ENCODE data around the gene C5orf46.
"Not testable (repeated sequence)": the region's sequence is repeated elsewhere in the genome, so short reads cannot be mapped to it uniquely, and the experiment has no call there.

The C5orf46 gene

DNA sequence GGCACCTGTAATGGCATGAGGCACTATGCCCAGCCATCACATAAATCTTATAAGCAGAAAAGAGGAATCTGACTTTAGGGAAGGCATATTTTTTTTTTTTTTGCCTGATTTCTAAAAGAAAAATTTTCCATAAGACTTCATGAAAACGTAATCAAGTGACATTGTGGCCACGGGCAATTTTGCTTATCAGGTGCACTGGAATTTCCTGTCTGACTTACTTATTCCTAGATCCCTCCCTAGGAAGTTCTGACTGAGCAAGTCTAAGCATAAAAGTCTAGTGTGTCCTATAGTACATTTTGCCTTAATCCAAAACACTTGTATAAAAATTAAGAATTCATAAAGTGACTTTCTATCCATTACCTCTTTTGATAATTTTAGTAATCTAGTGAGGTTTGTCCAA, 12.5 kb downstream of the C5orf46 start:
- no peak for DNase-seq

DNA sequence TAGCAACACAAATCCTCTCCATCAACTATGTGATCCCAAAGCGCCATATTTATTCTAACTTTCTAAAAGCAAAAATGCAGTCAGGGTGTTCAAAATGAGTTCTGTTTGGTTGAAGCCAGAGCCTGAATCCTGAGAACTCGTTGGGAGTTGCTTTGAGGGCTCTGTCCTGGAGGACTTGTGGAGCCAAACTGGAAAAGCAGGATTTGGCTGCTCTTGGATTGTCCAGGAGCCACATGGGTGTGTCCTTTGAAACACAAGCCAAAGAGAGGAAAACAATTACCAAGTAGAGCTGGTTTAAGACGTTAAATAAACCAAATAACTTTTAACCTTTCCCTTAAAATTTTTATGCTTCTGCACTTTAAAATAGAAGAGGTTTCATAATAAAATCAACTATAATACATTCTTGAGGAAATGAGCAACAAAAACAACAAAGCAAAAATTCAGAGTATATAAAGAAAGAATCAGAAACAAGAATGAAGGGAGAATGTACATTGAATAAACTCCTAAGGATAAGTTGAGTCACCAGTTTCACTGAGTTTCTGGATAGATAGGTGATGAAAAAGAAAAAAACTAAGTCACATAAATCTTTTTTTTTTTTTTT, 13.5 kb downstream of the C5orf46 start:
- DNase-seq, result no peak

DNA sequence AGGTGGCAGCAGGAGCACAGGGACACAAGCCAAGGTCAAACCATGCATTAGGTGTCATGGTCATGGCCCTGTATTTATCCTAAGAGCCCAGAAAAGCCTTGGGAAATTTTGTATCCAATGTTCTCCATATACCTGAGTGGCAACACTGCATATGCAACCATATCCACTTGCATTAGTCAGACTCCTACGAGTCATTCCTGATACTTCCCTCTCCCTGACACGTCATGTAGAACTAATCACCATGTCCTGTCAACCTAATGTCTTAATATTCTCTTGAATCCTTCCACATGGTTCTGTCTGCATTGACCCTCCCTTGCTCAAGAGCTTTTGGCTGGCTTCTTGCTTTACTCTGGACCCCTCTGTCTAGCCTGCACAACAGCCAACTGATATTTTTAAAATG, 18.4 kb downstream of the C5orf46 start:
- no peak for DNase-seq

DNA sequence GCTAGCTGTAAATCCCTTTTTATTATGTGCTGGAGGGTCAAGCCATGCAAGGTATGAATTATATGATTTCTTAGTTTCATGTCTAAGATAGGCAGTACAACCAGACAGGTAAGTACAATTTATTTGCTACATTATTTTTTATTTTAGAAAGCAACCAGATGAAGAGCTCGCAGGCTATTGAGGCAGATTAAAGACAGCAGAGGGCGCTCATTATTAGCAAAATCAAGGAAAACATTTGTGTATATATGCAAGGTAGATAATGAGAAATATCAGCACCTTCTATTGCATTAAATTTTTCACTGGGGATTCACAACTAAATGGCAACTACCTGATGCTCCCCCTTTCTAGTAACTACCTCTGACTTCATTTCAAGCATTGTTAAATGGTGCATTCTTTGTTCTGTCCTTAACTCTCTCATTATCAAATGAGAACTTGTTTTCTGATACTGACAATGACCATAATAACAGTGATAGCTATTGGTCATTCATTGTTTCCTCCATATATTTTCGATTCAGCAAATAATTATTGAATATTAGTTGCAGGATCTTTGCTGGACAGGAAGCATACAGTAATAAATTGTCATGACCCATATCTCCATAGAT, 19.2 kb downstream of the C5orf46 start:
- peak in 1 of 2 donors; percentile 2 for DNase-seq

DNA sequence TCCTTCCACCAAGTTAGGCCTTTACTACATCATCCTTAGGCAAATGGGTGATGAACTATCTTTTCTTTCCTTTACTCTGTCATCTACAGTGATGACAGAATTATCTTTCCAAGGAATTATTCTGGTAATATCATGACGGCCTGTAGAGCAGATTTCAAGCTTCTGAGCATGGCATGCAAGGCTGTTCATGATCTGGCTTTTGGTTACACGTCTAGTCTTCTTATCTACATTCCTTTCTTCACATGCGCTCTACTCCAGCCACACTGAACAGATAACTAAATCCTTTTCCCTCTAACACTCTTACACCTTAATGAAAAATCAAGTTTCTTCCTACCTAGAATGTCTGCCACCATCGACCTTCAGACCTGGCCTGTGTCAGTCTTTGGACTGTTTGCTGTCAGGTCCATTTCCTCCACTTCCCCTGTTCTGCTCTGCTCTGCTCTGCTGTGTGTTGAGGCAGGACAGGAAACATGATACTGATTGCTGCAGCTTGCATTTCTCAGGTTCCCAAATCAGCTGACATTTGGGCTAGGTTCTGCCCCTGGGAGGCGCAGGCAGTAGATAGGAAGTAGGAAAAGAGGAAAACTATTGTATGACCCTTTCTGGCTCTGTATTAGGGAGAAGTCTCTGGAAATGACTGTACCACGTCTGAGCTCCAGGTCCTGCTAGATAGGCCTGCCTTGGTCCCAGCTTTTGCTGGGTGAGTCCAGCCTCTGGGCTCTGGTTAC, 23.6 kb downstream of the C5orf46 start:
- no peak for DNase-seq

DNA sequence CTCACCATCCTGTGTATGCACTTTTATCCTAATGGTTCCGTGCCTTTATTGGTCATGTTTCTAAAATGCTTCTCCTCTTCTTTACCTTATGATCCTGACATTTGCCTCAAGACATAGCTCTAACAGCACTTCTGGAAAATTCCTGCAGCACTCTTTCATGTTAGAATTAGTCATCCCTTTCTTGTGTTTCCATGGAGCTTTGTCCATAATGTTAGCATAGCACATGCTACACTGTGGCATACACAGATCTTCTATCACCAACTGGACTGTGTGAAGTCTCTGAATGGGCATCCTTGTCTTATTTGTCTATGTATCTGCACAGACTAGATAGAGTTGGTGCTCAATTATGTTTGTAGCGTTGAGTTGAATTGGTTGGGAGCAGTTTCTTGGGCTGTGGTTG, 25.9 kb downstream of the C5orf46 start:
- DNase-seq, result no peak

DNA sequence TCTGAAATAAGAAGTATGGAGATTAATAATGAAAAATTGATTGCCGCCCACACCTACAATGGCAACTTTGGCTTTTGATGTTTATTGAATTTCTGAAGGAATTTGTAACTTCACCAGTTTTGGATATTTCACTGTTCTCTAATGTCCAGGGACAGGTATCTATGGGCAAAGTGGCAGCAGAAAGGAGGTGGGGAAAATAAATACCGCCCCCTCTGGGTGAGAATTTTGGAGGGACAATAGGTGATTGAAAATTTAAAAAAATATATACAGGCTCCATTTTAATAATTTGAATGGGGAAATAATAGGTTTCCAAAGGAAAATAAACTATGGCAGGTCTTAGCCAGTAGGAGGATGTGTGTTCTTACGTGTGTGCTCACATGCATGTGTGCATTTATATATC, 26.6 kb downstream of the C5orf46 start:
- no peak for DNase-seq

DNA sequence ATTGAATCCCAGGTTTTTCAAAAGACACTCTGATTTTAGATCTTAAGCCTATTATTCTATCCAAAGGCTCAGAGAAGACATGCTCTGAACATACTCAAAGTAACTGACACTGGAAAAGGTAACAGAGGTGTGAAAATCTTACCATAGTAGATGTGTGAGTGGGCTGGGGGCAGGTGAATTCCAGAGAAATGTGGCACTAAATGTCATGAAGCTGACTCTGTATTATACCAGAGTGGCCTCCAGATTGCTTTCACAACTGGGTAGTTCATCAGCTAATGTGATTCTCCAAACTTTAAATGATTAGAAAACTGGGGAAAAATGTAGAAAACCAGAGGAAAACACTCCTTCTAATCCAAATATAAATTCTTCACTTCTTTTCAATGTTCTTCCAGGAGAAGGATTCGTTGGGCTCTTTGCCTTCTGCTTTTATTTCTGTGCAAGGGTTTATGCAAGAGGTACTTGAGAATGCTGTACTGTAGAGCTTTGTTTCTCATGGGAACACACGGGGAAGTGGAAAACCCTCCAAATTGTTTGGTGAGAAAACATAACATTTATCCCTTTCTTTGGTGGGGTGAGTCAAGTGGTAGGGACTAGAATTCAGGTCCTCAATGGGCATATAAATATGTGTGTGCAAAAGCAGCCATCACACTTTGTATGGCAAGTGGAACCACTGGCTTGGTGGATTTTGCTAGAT, 28.1 kb downstream of the C5orf46 start, which contains the start of gene SCGB3A2:
SCGB3A2 (plus strand) TSS at position 646 of the 694 bp plus-strand sequence. CDS start 93 bp downstream, outside the sequence.
- DNase-seq, result no peak

DNA sequence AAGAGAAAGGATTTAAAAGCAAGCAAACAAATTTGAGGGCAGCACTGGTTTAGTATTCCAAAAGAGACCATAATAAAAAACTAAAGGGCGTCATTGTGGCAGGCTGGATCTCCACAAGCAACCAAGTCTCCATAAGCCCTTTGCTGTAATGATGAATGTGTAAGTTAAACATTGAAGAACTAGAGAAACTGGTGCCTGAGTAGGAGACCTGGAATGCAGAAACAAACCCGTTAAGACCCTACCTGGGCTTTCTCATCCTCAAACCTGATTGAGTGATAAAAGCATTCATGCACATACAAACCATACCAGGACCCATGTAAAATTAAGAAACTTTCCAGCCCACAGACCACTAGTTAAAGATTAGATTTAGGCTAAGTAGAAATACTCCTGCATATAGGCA, 29.7 kb downstream of the C5orf46 start:
- DNase-seq, result no peak

DNA sequence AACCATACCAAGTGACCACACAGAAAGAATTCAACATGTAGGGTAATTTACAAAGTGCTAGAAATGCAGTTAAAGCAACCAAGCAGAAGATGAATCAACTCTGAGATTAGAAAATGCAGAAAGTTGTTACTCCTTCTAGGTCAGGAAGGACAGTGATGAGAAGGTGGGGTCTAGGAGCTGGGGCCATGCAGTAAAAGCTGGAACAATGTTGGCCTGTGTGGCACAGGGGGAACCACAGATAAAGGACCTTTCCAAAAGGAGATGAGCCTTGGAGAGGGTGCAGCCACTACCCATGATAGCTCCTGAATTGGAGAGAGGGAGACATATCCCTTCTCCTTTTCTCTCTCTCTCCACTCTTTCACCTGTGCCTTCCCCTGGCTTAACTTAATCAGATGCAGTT, 30.2 kb downstream of the C5orf46 start:
- no peak for DNase-seq

DNA sequence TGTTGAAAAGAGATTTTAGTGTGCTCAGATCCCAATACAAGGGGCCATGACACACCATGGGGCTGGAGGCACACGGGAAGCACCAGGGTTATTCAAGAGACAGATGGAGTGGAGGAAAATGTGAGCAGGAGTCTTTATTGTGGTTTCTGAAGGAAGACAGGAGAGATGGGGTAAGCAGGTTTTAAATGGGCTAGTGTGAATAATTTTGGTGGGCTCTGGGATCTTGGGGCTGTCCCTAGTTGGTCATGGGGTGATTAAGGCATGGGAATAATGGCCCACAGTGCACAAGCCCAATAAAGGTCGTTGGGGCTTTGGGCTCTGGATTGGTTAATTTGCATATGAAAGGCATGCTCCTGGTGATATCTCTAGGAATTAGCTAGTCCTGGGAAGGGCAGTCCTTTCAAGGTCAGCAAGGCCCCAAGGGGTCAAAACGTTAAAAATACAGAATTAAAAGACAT, 31.4 kb downstream of the C5orf46 start:
- no peak for DNase-seq

DNA sequence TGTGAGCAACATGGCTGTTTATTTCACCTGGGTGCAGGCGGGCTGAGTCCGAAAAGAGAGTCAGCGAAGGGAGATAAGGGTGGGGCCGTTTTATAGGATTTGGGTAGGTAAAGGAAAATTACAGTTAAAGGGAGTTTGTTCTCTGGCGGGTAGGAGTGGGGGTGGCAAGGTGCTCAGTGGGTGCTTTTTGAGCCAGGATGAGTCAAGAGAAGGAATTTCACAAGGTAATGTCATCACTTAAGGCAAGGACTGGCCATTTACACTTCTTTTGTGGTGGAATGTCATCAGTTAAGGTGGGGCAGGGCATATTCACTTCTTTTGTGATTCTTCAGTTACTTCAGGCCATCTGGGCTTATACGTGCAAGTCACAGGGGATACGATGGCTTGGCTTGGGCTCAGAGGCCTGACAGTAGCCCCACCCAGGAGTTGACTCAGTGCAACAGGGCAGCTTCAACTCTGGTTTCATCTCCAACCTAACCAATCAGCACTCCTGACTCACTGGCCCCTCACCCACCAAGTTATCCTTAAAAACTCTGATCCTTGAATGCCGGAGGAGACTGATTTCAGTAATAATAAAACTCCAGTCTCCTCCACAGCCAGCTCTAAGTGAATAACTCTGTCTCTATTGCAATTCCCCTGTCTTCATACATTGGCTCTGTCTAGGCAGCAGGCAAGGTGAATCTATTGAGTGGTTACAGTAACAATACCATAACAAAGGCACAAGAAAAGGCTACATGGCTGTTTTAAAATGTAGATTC, 32.0 kb downstream of the C5orf46 start:
- not testable (repeated sequence) for DNase-seq

DNA sequence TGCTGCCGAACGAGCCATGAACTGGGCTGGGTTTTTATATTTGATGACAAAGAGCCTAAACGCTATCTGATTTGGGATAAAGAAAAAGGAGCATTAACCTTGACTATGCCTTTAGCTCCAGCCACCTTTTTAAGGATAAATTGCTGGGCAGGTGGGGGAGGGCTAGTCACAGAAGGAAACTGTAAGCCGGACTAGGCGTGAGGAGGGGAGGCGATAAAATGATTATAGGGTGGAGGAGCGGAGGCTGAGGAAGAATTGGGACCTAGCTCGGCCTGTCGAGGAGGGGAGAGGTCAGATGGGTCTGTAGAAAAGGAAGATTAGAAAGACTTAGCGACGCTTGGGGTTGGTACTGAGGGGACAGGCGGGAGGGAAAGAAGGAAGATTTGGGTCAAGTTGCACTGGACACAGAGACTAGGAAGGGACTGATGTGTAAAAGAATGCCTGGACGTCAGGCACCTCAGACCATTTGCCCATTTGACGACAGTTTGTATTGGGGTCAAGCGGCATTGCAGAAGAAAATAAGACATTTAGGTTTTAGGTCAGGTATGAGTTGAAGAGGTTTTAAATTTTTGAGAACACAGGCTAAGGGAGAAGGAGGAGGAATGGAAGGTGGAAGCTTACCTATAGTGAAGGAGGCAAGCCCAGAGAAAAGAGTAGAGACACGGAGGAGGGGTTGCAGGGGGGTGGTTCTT, 33.4 kb downstream of the C5orf46 start:
- not testable (repeated sequence) for DNase-seq

DNA sequence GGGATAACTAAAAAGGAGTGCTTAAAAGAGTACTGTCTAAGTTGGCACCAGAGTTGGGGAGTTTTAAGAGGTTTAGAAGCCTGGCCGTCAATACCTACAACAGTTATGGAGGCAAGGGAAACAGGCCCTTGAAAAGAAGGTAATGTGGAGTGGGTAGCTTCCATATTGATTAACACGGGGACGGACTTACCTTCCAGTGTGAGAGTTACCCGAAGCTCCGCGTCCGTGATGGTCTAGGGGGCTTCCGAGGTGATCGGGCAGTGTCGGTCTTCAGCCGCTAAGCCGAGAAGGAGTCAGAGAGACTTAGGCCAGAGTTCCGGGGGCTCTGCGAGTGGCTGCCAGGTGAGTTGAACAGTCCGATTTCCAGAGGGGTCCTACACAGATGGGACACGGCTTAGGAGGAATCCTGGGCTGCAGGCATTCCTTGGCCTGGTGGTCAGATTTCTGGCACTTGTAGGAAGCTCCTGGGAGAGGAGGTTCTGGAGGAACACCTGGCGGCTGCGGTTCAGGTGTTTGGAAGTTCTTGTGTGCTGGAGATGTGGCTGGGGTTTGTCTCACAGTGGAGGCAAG, 34.3 kb downstream of the C5orf46 start:
- not testable (repeated sequence) for DNase-seq

DNA sequence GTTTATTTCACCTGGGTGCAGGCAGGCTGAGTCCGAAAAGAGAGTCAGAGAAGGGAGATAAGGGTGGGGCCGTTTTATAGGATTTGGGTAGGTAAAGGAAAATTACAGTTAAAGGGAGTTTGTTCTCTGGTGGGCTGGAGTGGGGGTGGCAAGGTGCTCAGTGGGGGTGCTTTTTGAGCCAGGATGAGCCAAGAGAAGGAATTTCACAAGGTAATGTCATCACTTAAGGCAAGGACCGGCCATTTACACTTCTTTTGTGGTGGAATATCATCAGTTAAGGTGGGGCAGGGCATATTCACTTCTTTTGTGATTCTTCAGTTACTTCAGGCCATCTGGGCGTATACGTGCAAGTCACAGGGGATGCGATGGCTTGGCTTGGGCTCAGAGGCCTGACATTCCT, 36.4 kb downstream of the C5orf46 start:
- DNase-seq, result not testable (repeated sequence)

DNA sequence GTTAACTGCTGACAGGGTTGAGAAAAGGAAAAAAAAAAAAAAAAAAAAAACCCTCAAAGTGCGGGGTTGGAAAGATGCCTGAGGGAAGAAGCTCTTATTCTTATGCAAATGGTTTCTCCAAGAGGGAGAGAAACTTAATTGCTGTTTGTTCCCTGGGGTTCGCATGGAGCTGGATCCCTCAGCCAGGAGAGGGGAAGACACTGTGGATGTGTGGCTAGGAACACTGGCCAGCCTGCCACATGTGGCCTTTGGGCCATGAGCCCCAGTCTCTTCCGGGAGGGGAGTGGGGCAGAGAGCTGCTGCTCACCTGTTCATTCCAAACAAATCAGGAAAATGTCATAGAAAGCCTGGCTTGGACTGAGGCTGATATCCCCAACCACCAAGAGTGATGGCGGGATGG, 37.2 kb downstream of the C5orf46 start:
- no peak for DNase-seq

DNA sequence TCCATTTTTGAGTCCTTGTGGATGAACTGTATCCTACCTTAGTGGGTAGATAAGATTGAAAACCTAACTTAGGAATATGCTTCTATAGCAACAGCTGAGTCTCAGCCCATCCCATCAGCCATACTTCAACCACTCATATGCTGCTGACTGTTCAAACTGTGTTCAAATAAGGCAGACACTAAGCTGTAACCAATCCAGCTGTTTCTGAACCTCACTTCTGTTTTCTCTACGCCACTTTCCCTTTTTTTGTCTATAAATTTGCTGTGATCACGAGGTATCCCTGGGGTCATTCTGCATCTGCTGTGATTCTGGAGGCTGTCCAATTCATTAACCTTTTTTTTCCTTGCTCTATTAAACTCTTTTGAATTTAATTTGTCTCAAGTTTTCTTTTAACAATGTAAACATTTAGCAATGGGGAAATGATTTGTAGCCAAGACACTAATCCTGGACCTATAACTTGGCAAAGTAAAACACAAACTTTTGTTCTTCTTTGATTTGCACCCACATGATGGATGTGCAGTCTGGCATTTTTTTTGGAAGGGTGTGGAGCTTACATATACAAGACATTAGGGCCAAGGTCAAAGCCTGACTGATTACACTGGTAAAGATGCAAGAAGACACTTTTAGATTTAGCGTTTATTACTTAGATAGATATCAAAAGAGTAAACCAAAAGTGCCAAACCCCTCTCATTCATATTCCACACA, 42.7 kb downstream of the C5orf46 start:
- DNase-seq, result no peak

DNA sequence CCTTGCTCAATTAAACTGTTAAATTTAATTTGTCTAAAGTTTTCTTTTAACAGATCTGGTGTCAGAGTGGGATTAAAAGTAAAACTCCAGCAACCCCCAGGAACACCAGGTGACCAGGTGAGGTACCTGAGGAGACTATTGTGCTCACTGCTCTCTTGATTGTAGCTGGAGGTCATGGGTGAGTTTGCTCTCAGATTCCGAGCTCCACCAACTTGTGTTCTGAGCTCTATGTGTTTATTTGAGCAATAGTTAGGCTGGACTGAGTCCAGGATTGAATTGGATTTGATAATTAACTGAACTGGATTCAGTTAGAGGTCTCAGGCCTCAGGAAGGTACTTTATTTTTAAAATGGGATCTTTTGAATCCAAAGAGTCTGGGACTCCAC, 45.7 kb downstream of the C5orf46 start:
- DNase-seq, result no peak

DNA sequence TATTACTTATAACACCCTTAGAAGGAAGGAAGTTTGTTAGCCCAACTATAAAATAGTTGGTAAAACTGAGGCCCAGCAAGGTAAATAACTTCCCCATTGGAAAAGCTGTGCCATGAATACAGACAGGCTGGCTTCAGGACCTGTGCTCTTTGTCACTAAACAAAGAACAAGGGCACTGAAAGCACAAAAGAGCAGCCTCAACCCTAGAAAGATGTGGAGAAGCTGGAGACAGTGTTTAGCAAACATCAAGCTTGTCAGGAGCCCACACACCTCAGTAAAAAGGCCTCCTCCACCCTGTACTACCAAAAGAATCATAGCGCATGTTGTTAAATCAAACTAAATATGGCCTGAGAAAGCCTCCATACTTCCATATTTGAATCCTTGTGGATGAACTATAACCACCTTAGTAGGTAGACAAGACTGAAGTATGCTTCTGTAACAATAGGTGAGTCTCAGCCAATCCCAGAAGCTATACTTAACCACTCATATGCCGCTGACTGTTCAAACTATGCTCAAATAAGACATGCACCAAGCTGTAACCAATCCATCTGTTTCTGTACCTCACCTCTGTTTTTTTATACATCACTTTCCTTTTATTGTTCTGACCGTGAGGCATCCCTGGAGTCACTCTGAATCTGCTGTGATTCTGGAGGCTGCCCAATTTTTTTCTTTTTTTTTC, 46.2 kb downstream of the C5orf46 start:
- DNase-seq, result no peak

DNA sequence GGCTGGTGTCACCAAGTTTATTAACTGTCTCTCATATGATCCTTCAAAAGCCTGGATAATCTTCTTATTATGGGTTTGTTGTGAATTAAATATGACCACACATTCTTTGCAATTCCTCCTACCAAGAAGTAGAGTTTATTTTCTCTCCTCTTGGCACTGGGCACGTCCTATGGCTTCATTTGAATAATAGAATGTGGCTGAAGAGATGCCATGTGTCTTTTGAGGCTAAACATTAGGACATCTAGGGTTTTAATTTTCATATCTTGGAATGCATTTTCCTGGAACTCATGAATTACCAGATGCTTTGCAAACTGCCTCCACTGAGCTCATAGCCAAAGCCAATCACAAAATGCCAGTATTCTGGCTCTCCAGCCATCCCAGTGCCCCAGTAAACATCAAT, 47.8 kb downstream of the C5orf46 start:
- no peak for DNase-seq

All from CD4-positive, alpha-beta T cell treated with Interferon alpha-2 for 1 hour (primary cell).